22Rv1 (cell line): ENCODE results near the gene LCT.

ENCODE experiments used
- ZFX ChIP-seq: fragments of 450-650 bp; IDR thresholded peaks from 2 replicates; pipeline ENCODE4 v1.6.1; 2017; ENCODE audit warnings: antibody characterized with exemption, borderline replicate concordance
- TF ChIP-seq, protein P1 (sequence below): fragments of 450-650 bp; IDR thresholded peaks from 2 replicates; pipeline ENCODE4 v1.5.1; 2017; ENCODE audit warnings: mild to moderate bottlenecking

DNA sequence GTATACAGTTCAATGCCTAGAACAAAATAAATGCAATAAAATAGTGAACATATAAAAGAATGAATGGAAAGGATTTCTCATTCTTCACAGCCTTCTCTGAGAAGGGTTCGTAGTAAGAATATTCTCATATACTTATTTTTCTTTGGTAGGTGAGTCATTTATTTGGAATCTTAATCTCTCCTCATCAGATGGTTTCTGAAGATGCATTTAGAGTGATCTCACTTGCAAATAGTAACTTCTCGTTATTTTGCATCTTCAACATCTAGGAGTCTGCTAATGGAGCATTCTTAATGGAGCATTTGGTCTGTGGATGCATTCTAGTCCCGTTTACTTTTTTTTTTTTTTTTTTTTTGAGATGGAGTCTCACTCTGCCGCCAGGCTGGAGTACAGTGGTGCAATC is 91.4 kb downstream of the LCT start:
- TF ChIP-seq, protein P1, sequence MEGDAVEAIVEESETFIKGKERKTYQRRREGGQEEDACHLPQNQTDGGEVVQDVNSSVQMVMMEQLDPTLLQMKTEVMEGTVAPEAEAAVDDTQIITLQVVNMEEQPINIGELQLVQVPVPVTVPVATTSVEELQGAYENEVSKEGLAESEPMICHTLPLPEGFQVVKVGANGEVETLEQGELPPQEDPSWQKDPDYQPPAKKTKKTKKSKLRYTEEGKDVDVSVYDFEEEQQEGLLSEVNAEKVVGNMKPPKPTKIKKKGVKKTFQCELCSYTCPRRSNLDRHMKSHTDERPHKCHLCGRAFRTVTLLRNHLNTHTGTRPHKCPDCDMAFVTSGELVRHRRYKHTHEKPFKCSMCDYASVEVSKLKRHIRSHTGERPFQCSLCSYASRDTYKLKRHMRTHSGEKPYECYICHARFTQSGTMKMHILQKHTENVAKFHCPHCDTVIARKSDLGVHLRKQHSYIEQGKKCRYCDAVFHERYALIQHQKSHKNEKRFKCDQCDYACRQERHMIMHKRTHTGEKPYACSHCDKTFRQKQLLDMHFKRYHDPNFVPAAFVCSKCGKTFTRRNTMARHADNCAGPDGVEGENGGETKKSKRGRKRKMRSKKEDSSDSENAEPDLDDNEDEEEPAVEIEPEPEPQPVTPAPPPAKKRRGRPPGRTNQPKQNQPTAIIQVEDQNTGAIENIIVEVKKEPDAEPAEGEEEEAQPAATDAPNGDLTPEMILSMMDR = no peak
- TF ChIP-seq ZFX = no peak
